K562 (cell line): ENCODE results near the gene PTCH1.

Experiments used
- CTCF ChIP-seq, 3 experiments: IDR thresholded peaks in 2 of 3; conservative IDR thresholded peaks in 1 of 3; 2 replicates each; pipeline ENCODE4 v1.5.1; 2011 to 2012; ENCODE audit warnings: low read length in 3 of 3, mild to moderate bottlenecking in 3 of 3, control low read depth in 2 of 3, improper control_type of control experiment in 1 of 3, inconsistent platforms in 1 of 3, low read depth in 1 of 3, mixed read lengths in 1 of 3, moderate library complexity in 1 of 3; ENCODE audit not compliant: insufficient read depth in 2 of 3
- GMEB1 ChIP-seq: fragments of 250-450 bp; sonication (Bioruptor Pico); IDR thresholded peaks from 2 replicates; pipeline ENCODE4 v1.4.0; 2020; ENCODE audit warnings: mild to moderate bottlenecking
- POLR2A ChIP-seq: fragments of 450-650 bp; conservative IDR thresholded peaks from 2 replicates; pipeline ENCODE4 v1.6.1; 2016
- SMAD3 ChIP-seq: fragments of 450-650 bp; formaldehyde crosslinking; conservative IDR thresholded peaks from 2 replicates; pipeline ENCODE4 v1.4.0; 2020; ENCODE audit warnings: mild to moderate bottlenecking
- SREBF1 ChIP-seq: fragments of 150-350 bp; IDR thresholded peaks from 2 replicates; pipeline ENCODE4 v1.6.1; 2014; ENCODE audit warnings: antibody characterized with exemption, low read depth, low read length, borderline replicate concordance
- TAF1 ChIP-seq: IDR thresholded peaks from 2 replicates; pipeline ENCODE4 v1.6.1; 2011; ENCODE audit warnings: mild to moderate bottlenecking, low read length, moderate library complexity; ENCODE audit not compliant: insufficient read depth, control insufficient read depth, severe bottlenecking; ENCODE audit errors: extremely low read depth

GRCh38 chr9:95515272-95516113 lies 1.3 kb downstream of the PTCH1 start:
- no peak; the same call in 1 of the 2 replicates for TF ChIP-seq POLR2A
- no peak for TF ChIP-seq TAF1
- no peak for TF ChIP-seq GMEB1 (CRISPR knock-in tag)
- TF ChIP-seq SREBF1, result no peak
- no peak for TF ChIP-seq CTCF (IDR thresholded peaks at IDR 0.05 in 2 of 3, conservative IDR thresholded peaks at IDR 0.05 in 1 of 3; ENCODE audit: insufficient read depth in 2 of 3, low read depth in 1 of 3, low read length in 3 of 3)
- TF ChIP-seq SMAD3, result no peak
